SK-N-SH (cell line): ENCODE measurements around the gene OGG1. TPM values are rescaled to one million over a fixed set of nuclear protein-coding genes. Genes with fewer than 3 reads are reported as not detected.

Source experiments
- CTCF ChIA-PET: fragments of 300-600, 350-600 bp; formaldehyde crosslinking; extraction: SDS; loops from one replicate; lab custom pipeline; 2021; lab: Yijun Ruan, JAX
- POLR2A ChIA-PET: fragments of 350-600 bp; sonication (Branson Sonifier 250); formaldehyde crosslinking; extraction: SDS; loops from one replicate; lab custom pipeline; 2020; ENCODE audit warnings: antibody characterized with exemption, inconsistent platforms; lab: Yijun Ruan, JAX
- DNase-seq: peaks from one replicate; pipeline ENCODE4 v3.0.0; 2012
- H2AFZ ChIP-seq: fragments of 200-600 bp; sonication (generic); 2 replicates; pipeline ENCODE4 v1.8.1; 2016; ENCODE audit warnings: antibody characterized with exemption, mild to moderate bottlenecking, low read depth
- H3F3A ChIP-seq: fragments of 200-600 bp; sonication (generic); replicated peaks from 2 replicates; pipeline ENCODE3; 2016; ENCODE audit warnings: antibody characterized with exemption, mild to moderate bottlenecking; ENCODE audit not compliant: insufficient read depth
- H3K27ac ChIP-seq, 2 experiments: fragments of 200-500 bp in 1 of 2; fragments of 200-600 bp in 1 of 2; sonication (Bioruptor generic) in 1 of 2; sonication (generic), shearing (Covaris generic) in 1 of 2; 2 replicates each; pipeline versions ENCODE4 v1.5.1 to v1.6.1; 2014 to 2016; ENCODE audit warnings: low read depth in 2 of 2, inconsistent platforms in 1 of 2, low read length in 1 of 2, mild to moderate bottlenecking in 1 of 2, mixed read lengths in 1 of 2
- H3K27me3 ChIP-seq: fragments of 200-600 bp; sonication (generic), shearing (Covaris generic); 2 replicates; pipeline ENCODE4 v1.6.1; 2016; ENCODE audit warnings: mixed run types; ENCODE audit not compliant: insufficient read depth
- H3K36me3 ChIP-seq, 2 experiments: fragments of 200-500 bp in 1 of 2; fragments of 200-600 bp in 1 of 2; sonication (Bioruptor generic) in 1 of 2; sonication (generic) in 1 of 2; replicated peaks in 1 of 2; 2 replicates each; pipeline versions ENCODE3 to v1.5.1; 2014 to 2016; ENCODE audit warnings: low read length in 1 of 2, mild to moderate bottlenecking in 1 of 2; ENCODE audit not compliant: insufficient read depth in 2 of 2, control insufficient read depth in 1 of 2
- H3K4me1 ChIP-seq, 2 experiments: fragments of 200-500 bp in 1 of 2; fragments of 200-600 bp in 1 of 2; sonication (Bioruptor generic) in 1 of 2; sonication (generic), shearing (Covaris generic) in 1 of 2; 2 replicates each; pipeline versions ENCODE4 v1.5.1 to v1.6.1; 2014 to 2016; ENCODE audit warnings: low read depth in 1 of 2, low read length in 1 of 2, mixed run types in 1 of 2; ENCODE audit not compliant: insufficient read depth in 2 of 2, control insufficient read depth in 1 of 2
- H3K4me2 ChIP-seq: fragments of 200-600 bp; sonication (generic), shearing (Covaris generic); 2 replicates; pipeline ENCODE4 v1.6.1; 2017; ENCODE audit warnings: mixed run types
- H3K4me3 ChIP-seq, 2 experiments: fragments of 200-500 bp in 1 of 2; fragments of 200-600 bp in 1 of 2; sonication (Bioruptor generic) in 1 of 2; sonication (generic), shearing (Covaris generic) in 1 of 2; 2 replicates each; pipeline versions ENCODE4 v1.5.1 to v1.8.1; 2014 to 2016; ENCODE audit warnings: low read depth in 2 of 2, inconsistent platforms in 1 of 2, low read length in 1 of 2, mild to moderate bottlenecking in 1 of 2, mixed read lengths in 1 of 2, moderate library complexity in 1 of 2
- H3K79me2 ChIP-seq: fragments of 200-600 bp; sonication (generic); 2 replicates; pipeline ENCODE4 v1.8.1; 2017; ENCODE audit warnings: mild to moderate bottlenecking; ENCODE audit not compliant: insufficient read depth
- H3K9ac ChIP-seq: fragments of 200-600 bp; sonication (generic); 2 replicates; pipeline ENCODE4 v1.6.1; 2017; ENCODE audit warnings: mixed run types
- H3K9me2 ChIP-seq: fragments of 200-600 bp; sonication (generic); 2 replicates; pipeline ENCODE4 v1.6.1; 2017; ENCODE audit warnings: mixed run types
- H3K9me3 ChIP-seq: fragments of 200-600 bp; sonication (generic); 2 replicates; pipeline ENCODE4 v1.6.1; 2017; ENCODE audit warnings: mixed run types, mild to moderate bottlenecking, moderate library complexity
- H4K20me1 ChIP-seq: fragments of 200-600 bp; sonication (generic); 2 replicates; pipeline ENCODE4 v1.6.1; 2017; ENCODE audit warnings: mild to moderate bottlenecking, mixed run types; ENCODE audit not compliant: insufficient read depth
- CHD2 ChIP-seq: fragments of 150-350 bp; IDR thresholded peaks from 2 replicates; pipeline ENCODE4 v1.6.1; 2018; ENCODE audit warnings: low read length; ENCODE audit not compliant: partially characterized antibody
- ELF1 ChIP-seq: IDR thresholded peaks from 2 replicates; pipeline ENCODE4 v1.4.0; 2012
- EP300 ChIP-seq, 2 experiments: IDR thresholded peaks; 2 replicates each; pipeline versions ENCODE4 v1.4.0 to v1.6.1; 2012; ENCODE audit warnings: borderline replicate concordance in 1 of 2, low read depth in 1 of 2, low read length in 1 of 2
- EZH2phosphoT487 ChIP-seq: fragments of 200-600 bp; sonication (generic); IDR thresholded peaks from 2 replicates; pipeline ENCODE4 v1.6.1; 2017; ENCODE audit warnings: low read depth, mixed run types, mild to moderate bottlenecking, antibody characterized with exemption, moderate library complexity, borderline replicate concordance
- FOXM1 ChIP-seq: IDR thresholded peaks from 2 replicates; pipeline ENCODE4 v1.4.0; 2012; ENCODE audit warnings: low read depth, mild to moderate bottlenecking
- GABPA ChIP-seq: IDR thresholded peaks from 2 replicates; pipeline ENCODE4 v1.4.0; 2012; ENCODE audit warnings: low read depth, mild to moderate bottlenecking
- MEF2A ChIP-seq: IDR thresholded peaks from 2 replicates; pipeline ENCODE4 v1.4.0; 2012; ENCODE audit warnings: low read depth, borderline replicate concordance
- MXI1 ChIP-seq: IDR thresholded peaks from 2 replicates; pipeline ENCODE4 v1.6.1; 2012; ENCODE audit warnings: mild to moderate bottlenecking, low read depth, low read length, improper control_type of control experiment
- NRF1 ChIP-seq: IDR thresholded peaks from 2 replicates; pipeline ENCODE4 v1.6.1; 2012; ENCODE audit warnings: low read depth, mild to moderate bottlenecking, low read length
- RCOR1 ChIP-seq: fragments of 150-350 bp; IDR thresholded peaks from 2 replicates; pipeline ENCODE4 v1.6.1; 2017; ENCODE audit warnings: antibody characterized with exemption, low read length
- RXRA ChIP-seq: IDR thresholded peaks from 2 replicates; pipeline ENCODE4 v1.4.0; 2012; ENCODE audit warnings: low read depth, mild to moderate bottlenecking, borderline replicate concordance
- SIN3A ChIP-seq: IDR thresholded peaks from 2 replicates; pipeline ENCODE4 v1.6.1; 2012; ENCODE audit warnings: low read depth, mild to moderate bottlenecking, low read length, moderate library complexity, borderline replicate concordance
- SMC3 ChIP-seq: IDR thresholded peaks from 2 replicates; pipeline ENCODE4 v1.6.1; 2012; ENCODE audit warnings: low read depth, low read length, improper control_type of control experiment
- TCF12 ChIP-seq: IDR thresholded peaks from 2 replicates; pipeline ENCODE4 v1.4.0; 2012
- TEAD4 ChIP-seq: IDR thresholded peaks from 2 replicates; pipeline ENCODE4 v1.4.0; 2012; ENCODE audit warnings: mild to moderate bottlenecking, borderline replicate concordance; ENCODE audit not compliant: insufficient read depth
- YY1 ChIP-seq: IDR thresholded peaks from 2 replicates; pipeline ENCODE4 v1.4.0; 2012; ENCODE audit warnings: low read depth, mild to moderate bottlenecking
- WGBS: methylation state at CpG from one replicate; pipeline ENCODE4 v1.1.6; 2017; ENCODE audit warnings: low lambda C conversion rate; 5-methylcytosine and 5-hydroxymethylcytosine counted together
- polyA plus RNA-seq, 3 experiments: library from polyadenylated mRNA; depleted of rRNA; stranded (reverse); fragments of >200 nt; gene quantifications; 2 replicates each; pipeline ENCODE4 v1.2.3, GENCODE V29; 2012
- TF ChIP-seq, protein P1 (sequence below): IDR thresholded peaks from 2 replicates; pipeline ENCODE4 v1.6.1; 2012; ENCODE audit warnings: mild to moderate bottlenecking, low read depth, low read length, moderate library complexity
- TF ChIP-seq, protein P2 (sequence below): fragments of 150-350 bp; IDR thresholded peaks from 2 replicates; pipeline ENCODE4 v1.6.1; 2017; ENCODE audit warnings: antibody characterized with exemption, low read length, low read depth, borderline replicate concordance
- TF ChIP-seq, protein P3 (sequence below): fragments of 200-600 bp; sonication (generic); IDR thresholded peaks from 2 replicates; pipeline ENCODE4 v1.6.1; 2017; ENCODE audit warnings: antibody characterized with exemption, mild to moderate bottlenecking, moderate library complexity
- TF ChIP-seq, protein P4 (sequence below): IDR thresholded peaks from 2 replicates; pipeline ENCODE4; 2012
- TF ChIP-seq, protein P5 (sequence below): IDR thresholded peaks from 2 replicates; pipeline ENCODE4 v1.4.0; 2012; ENCODE audit warnings: low read depth, borderline replicate concordance

Gene OGG1
- polyA plus RNA-seq, 1 of the 3 experiments (the other 2 are of a cell fraction), result 26.8 TPM

DNA sequence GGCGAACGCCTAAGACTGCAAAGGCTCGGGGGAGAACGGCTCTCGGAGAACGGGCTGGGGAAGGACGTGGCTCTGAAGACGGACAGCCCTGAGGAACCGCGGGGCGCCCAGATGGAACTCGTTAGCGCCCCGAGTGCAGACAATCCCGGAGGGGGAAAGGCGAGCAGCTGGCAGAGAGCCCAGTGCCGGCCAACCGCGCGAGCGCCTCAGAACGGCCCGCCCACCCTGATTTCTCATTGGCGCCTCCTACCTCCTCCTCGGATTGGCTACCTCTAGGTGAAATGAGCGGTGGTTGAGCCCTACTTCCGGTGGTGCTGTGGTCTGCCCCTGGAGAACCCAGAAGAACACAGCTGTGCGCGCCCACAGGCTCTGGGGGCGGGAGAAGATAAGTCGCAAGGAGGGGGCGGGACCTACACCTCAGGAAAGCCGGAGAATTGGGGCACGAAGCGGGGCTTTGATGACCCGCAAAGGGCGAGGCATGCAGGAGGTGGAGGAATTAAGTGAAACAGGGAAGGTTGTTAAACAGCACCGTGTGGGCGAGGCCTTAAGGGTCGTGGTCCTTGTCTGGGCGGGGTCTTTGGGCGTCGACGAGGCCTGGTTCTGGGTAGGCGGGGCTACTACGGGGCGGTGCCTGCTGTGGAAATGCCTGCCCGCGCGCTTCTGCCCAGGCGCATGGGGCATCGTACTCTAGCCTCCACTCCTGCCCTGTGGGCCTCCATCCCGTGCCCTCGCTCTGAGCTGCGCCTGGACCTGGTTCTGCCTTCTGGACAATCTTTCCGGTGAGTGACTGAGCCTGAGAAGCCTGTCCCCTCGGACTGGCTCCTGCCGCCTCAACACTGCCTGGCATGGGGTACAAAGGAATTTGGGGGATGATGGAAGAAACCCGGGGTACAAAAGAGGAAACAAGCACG is at the start of gene OGG1 (continued):
- TF ChIP-seq, protein P1, sequence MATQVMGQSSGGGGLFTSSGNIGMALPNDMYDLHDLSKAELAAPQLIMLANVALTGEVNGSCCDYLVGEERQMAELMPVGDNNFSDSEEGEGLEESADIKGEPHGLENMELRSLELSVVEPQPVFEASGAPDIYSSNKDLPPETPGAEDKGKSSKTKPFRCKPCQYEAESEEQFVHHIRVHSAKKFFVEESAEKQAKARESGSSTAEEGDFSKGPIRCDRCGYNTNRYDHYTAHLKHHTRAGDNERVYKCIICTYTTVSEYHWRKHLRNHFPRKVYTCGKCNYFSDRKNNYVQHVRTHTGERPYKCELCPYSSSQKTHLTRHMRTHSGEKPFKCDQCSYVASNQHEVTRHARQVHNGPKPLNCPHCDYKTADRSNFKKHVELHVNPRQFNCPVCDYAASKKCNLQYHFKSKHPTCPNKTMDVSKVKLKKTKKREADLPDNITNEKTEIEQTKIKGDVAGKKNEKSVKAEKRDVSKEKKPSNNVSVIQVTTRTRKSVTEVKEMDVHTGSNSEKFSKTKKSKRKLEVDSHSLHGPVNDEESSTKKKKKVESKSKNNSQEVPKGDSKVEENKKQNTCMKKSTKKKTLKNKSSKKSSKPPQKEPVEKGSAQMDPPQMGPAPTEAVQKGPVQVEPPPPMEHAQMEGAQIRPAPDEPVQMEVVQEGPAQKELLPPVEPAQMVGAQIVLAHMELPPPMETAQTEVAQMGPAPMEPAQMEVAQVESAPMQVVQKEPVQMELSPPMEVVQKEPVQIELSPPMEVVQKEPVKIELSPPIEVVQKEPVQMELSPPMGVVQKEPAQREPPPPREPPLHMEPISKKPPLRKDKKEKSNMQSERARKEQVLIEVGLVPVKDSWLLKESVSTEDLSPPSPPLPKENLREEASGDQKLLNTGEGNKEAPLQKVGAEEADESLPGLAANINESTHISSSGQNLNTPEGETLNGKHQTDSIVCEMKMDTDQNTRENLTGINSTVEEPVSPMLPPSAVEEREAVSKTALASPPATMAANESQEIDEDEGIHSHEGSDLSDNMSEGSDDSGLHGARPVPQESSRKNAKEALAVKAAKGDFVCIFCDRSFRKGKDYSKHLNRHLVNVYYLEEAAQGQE, result no peak
- TF ChIP-seq, protein P2, sequence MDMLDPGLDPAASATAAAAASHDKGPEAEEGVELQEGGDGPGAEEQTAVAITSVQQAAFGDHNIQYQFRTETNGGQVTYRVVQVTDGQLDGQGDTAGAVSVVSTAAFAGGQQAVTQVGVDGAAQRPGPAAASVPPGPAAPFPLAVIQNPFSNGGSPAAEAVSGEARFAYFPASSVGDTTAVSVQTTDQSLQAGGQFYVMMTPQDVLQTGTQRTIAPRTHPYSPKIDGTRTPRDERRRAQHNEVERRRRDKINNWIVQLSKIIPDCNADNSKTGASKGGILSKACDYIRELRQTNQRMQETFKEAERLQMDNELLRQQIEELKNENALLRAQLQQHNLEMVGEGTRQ, result no peak
- no peak for TF ChIP-seq EZH2phosphoT487
- TF ChIP-seq, protein P3, sequence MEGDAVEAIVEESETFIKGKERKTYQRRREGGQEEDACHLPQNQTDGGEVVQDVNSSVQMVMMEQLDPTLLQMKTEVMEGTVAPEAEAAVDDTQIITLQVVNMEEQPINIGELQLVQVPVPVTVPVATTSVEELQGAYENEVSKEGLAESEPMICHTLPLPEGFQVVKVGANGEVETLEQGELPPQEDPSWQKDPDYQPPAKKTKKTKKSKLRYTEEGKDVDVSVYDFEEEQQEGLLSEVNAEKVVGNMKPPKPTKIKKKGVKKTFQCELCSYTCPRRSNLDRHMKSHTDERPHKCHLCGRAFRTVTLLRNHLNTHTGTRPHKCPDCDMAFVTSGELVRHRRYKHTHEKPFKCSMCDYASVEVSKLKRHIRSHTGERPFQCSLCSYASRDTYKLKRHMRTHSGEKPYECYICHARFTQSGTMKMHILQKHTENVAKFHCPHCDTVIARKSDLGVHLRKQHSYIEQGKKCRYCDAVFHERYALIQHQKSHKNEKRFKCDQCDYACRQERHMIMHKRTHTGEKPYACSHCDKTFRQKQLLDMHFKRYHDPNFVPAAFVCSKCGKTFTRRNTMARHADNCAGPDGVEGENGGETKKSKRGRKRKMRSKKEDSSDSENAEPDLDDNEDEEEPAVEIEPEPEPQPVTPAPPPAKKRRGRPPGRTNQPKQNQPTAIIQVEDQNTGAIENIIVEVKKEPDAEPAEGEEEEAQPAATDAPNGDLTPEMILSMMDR, result no peak
- TF ChIP-seq YY1, result 0 out of 2 replicates have a peak, but pooled peaks have one; percentile 13
- TF ChIP-seq TEAD4, result no peak

DNA sequence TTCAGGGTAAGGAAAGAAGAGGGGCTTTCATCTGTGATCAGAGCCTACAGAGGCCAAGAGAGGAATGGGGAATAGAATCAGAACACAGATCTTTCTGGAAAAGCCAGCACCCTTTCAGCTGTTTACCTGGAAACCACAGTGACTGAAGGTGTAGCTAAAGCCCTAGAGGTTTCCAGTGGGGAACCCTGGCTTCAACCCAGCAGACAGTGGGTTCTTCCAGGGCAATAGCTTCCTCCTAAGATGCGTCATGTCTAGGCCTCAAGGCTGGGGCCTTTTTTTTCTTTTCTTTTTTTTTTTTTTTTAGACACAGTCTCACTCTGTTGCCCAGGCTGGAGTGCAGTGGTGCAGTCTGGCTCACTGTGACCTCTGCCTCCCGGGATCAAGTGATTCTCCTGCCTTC is 49.2 kb upstream of the OGG1 start:
- ChIA-PET POLR2A (interaction anchor here (0.8 kb wide), 1 partner anchor 30 kb away, joined by 3 read pairs; no protein-coding TSS in a partner anchor), CTCF (no interaction called here)
- no peak for DNase-seq
- 88% methylated on average over 2 of the region's 2 CpGs for WGBS
- no peak overlapping the region for H3K4me3 ChIP-seq
- no peak overlapping the region for H3K4me2 ChIP-seq
- no peaks in the 10 kb centered on the region for H3F3A ChIP-seq
- H3K9ac ChIP-seq, result no peak overlapping the region
- H3K79me2 ChIP-seq, result no peaks in the 10 kb centered on the region
- no peaks in the 10 kb centered on the region for H4K20me1 ChIP-seq
- no peaks in the 10 kb centered on the region for H3K9me3 ChIP-seq
- peaks cover 0 to 26% of the 10 kb centered on the region in 2 experiments for H3K36me3 ChIP-seq
- no peak overlapping the region for H3K27ac ChIP-seq
- no peak for TF ChIP-seq TCF12
- TF ChIP-seq GABPA, result no peak
- TF ChIP-seq FOXM1, result no peak
- no peak for TF ChIP-seq MXI1
- no peak for TF ChIP-seq EP300 (IDR thresholded peaks at IDR 0.05; ENCODE audit: borderline replicate concordance in 1 of 2, low read depth in 1 of 2, low read length in 1 of 2)
- no peak for TF ChIP-seq YY1
- TF ChIP-seq CHD2, result no peak
- no peak for TF ChIP-seq RXRA
- no peak for TF ChIP-seq SIN3A
- no peak for TF ChIP-seq SMC3
- no peak for TF ChIP-seq NRF1
- TF ChIP-seq, protein P2, result no peak
- TF ChIP-seq MEF2A, result no peak
- TF ChIP-seq, protein P4, sequence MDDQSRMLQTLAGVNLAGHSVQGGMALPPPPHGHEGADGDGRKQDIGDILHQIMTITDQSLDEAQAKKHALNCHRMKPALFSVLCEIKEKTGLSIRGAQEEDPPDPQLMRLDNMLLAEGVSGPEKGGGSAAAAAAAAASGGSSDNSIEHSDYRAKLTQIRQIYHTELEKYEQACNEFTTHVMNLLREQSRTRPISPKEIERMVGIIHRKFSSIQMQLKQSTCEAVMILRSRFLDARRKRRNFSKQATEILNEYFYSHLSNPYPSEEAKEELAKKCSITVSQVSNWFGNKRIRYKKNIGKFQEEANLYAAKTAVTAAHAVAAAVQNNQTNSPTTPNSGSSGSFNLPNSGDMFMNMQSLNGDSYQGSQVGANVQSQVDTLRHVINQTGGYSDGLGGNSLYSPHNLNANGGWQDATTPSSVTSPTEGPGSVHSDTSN, result no peak
- TF ChIP-seq, protein P5, sequence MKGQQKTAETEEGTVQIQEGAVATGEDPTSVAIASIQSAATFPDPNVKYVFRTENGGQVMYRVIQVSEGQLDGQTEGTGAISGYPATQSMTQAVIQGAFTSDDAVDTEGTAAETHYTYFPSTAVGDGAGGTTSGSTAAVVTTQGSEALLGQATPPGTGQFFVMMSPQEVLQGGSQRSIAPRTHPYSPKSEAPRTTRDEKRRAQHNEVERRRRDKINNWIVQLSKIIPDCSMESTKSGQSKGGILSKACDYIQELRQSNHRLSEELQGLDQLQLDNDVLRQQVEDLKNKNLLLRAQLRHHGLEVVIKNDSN, result no peak
- no peak for TF ChIP-seq ELF1
- TF ChIP-seq RCOR1, result no peak
- H3K9me2 ChIP-seq, result no peaks in the 10 kb centered on the region
- no peak overlapping the region for H2AFZ ChIP-seq
- no peaks in the 10 kb centered on the region for H3K27me3 ChIP-seq
- peaks cover 0 to 13% of the 10 kb centered on the region in 2 experiments; a peak in 1 of 4 replicates for H3K4me1 ChIP-seq
